SK-N-SH (cell line): ENCODE results near the gene LY6G6C. TPM values are rescaled to one million over a fixed set of nuclear protein-coding genes. Genes with fewer than 3 reads are reported as not detected.

Experiments used
- CTCF ChIA-PET: fragments of 300-600, 350-600 bp; formaldehyde crosslinking; extraction: SDS; loops from one replicate; lab custom pipeline; 2021; lab: Yijun Ruan, JAX
- POLR2A ChIA-PET: fragments of 350-600 bp; sonication (Branson Sonifier 250); formaldehyde crosslinking; extraction: SDS; loops from one replicate; lab custom pipeline; 2020; ENCODE audit warnings: antibody characterized with exemption, inconsistent platforms; lab: Yijun Ruan, JAX
- DNase-seq: peaks from one replicate; pipeline ENCODE4 v3.0.0; 2012
- H2AFZ ChIP-seq: fragments of 200-600 bp; sonication (generic); 2 replicates; pipeline ENCODE4 v1.8.1; 2016; ENCODE audit warnings: antibody characterized with exemption, mild to moderate bottlenecking, low read depth
- H3F3A ChIP-seq: fragments of 200-600 bp; sonication (generic); replicated peaks from 2 replicates; pipeline ENCODE3; 2016; ENCODE audit warnings: antibody characterized with exemption, mild to moderate bottlenecking; ENCODE audit not compliant: insufficient read depth
- H3K27ac ChIP-seq, 2 experiments: fragments of 200-500 bp in 1 of 2; fragments of 200-600 bp in 1 of 2; sonication (Bioruptor generic) in 1 of 2; sonication (generic), shearing (Covaris generic) in 1 of 2; 2 replicates each; pipeline versions ENCODE4 v1.5.1 to v1.6.1; 2014 to 2016; ENCODE audit warnings: low read depth in 2 of 2, inconsistent platforms in 1 of 2, low read length in 1 of 2, mild to moderate bottlenecking in 1 of 2, mixed read lengths in 1 of 2
- H3K27me3 ChIP-seq: fragments of 200-600 bp; sonication (generic), shearing (Covaris generic); 2 replicates; pipeline ENCODE4 v1.6.1; 2016; ENCODE audit warnings: mixed run types; ENCODE audit not compliant: insufficient read depth
- H3K36me3 ChIP-seq, 2 experiments: fragments of 200-500 bp in 1 of 2; fragments of 200-600 bp in 1 of 2; sonication (Bioruptor generic) in 1 of 2; sonication (generic) in 1 of 2; replicated peaks in 1 of 2; 2 replicates each; pipeline versions ENCODE3 to v1.5.1; 2014 to 2016; ENCODE audit warnings: low read length in 1 of 2, mild to moderate bottlenecking in 1 of 2; ENCODE audit not compliant: insufficient read depth in 2 of 2, control insufficient read depth in 1 of 2
- H3K4me1 ChIP-seq, 2 experiments: fragments of 200-500 bp in 1 of 2; fragments of 200-600 bp in 1 of 2; sonication (Bioruptor generic) in 1 of 2; sonication (generic), shearing (Covaris generic) in 1 of 2; 2 replicates each; pipeline versions ENCODE4 v1.5.1 to v1.6.1; 2014 to 2016; ENCODE audit warnings: low read depth in 1 of 2, low read length in 1 of 2, mixed run types in 1 of 2; ENCODE audit not compliant: insufficient read depth in 2 of 2, control insufficient read depth in 1 of 2
- H3K4me2 ChIP-seq: fragments of 200-600 bp; sonication (generic), shearing (Covaris generic); 2 replicates; pipeline ENCODE4 v1.6.1; 2017; ENCODE audit warnings: mixed run types
- H3K4me3 ChIP-seq, 2 experiments: fragments of 200-500 bp in 1 of 2; fragments of 200-600 bp in 1 of 2; sonication (Bioruptor generic) in 1 of 2; sonication (generic), shearing (Covaris generic) in 1 of 2; 2 replicates each; pipeline versions ENCODE4 v1.5.1 to v1.8.1; 2014 to 2016; ENCODE audit warnings: low read depth in 2 of 2, inconsistent platforms in 1 of 2, low read length in 1 of 2, mild to moderate bottlenecking in 1 of 2, mixed read lengths in 1 of 2, moderate library complexity in 1 of 2
- H3K79me2 ChIP-seq: fragments of 200-600 bp; sonication (generic); 2 replicates; pipeline ENCODE4 v1.8.1; 2017; ENCODE audit warnings: mild to moderate bottlenecking; ENCODE audit not compliant: insufficient read depth
- H3K9ac ChIP-seq: fragments of 200-600 bp; sonication (generic); 2 replicates; pipeline ENCODE4 v1.6.1; 2017; ENCODE audit warnings: mixed run types
- H3K9me2 ChIP-seq: fragments of 200-600 bp; sonication (generic); 2 replicates; pipeline ENCODE4 v1.6.1; 2017; ENCODE audit warnings: mixed run types
- H3K9me3 ChIP-seq: fragments of 200-600 bp; sonication (generic); 2 replicates; pipeline ENCODE4 v1.6.1; 2017; ENCODE audit warnings: mixed run types, mild to moderate bottlenecking, moderate library complexity
- H4K20me1 ChIP-seq: fragments of 200-600 bp; sonication (generic); 2 replicates; pipeline ENCODE4 v1.6.1; 2017; ENCODE audit warnings: mild to moderate bottlenecking, mixed run types; ENCODE audit not compliant: insufficient read depth
- ELF1 ChIP-seq: IDR thresholded peaks from 2 replicates; pipeline ENCODE4 v1.4.0; 2012
- EP300 ChIP-seq, 2 experiments: IDR thresholded peaks; 2 replicates each; pipeline versions ENCODE4 v1.4.0 to v1.6.1; 2012; ENCODE audit warnings: borderline replicate concordance in 1 of 2, low read depth in 1 of 2, low read length in 1 of 2
- FOSL2 ChIP-seq: IDR thresholded peaks from 2 replicates; pipeline ENCODE4 v1.4.0; 2012; ENCODE audit warnings: low read depth, mild to moderate bottlenecking, moderate library complexity, borderline replicate concordance
- GABPA ChIP-seq: IDR thresholded peaks from 2 replicates; pipeline ENCODE4 v1.4.0; 2012; ENCODE audit warnings: low read depth, mild to moderate bottlenecking
- GATA2 ChIP-seq: sonication (generic); formaldehyde crosslinking; IDR thresholded peaks from 2 replicates; pipeline ENCODE4 v1.5.0; 2020; ENCODE audit warnings: mild to moderate bottlenecking, missing genetic modification reagents
- IRF3 ChIP-seq: fragments of 150-350 bp; IDR thresholded peaks from 2 replicates; pipeline ENCODE4 v1.6.1; 2016; ENCODE audit warnings: mild to moderate bottlenecking, low read depth, low read length
- JUND ChIP-seq: IDR thresholded peaks from 2 replicates; pipeline ENCODE4 v1.4.0; 2012
- MAX ChIP-seq: IDR thresholded peaks from 2 replicates; pipeline ENCODE4 v1.4.0; 2012; ENCODE audit warnings: low read depth
- MEF2A ChIP-seq: IDR thresholded peaks from 2 replicates; pipeline ENCODE4 v1.4.0; 2012; ENCODE audit warnings: low read depth, borderline replicate concordance
- MXI1 ChIP-seq: IDR thresholded peaks from 2 replicates; pipeline ENCODE4 v1.6.1; 2012; ENCODE audit warnings: mild to moderate bottlenecking, low read depth, low read length, improper control_type of control experiment
- NFIC ChIP-seq: IDR thresholded peaks from 2 replicates; pipeline ENCODE4 v1.4.0; 2012; ENCODE audit warnings: borderline replicate concordance
- PBX3 ChIP-seq: IDR thresholded peaks from 2 replicates; pipeline ENCODE4; 2012
- POLR2AphosphoS5 ChIP-seq: IDR thresholded peaks from 2 replicates; pipeline ENCODE4 v1.6.1; 2012; ENCODE audit warnings: low read depth, low read length
- RAD21 ChIP-seq: IDR thresholded peaks from 2 replicates; pipeline ENCODE4 v1.6.1; 2012; ENCODE audit warnings: mild to moderate bottlenecking, low read length
- RCOR1 ChIP-seq: fragments of 150-350 bp; IDR thresholded peaks from 2 replicates; pipeline ENCODE4 v1.6.1; 2017; ENCODE audit warnings: antibody characterized with exemption, low read length
- RXRA ChIP-seq: IDR thresholded peaks from 2 replicates; pipeline ENCODE4 v1.4.0; 2012; ENCODE audit warnings: low read depth, mild to moderate bottlenecking, borderline replicate concordance
- SIN3A ChIP-seq: IDR thresholded peaks from 2 replicates; pipeline ENCODE4 v1.6.1; 2012; ENCODE audit warnings: low read depth, mild to moderate bottlenecking, low read length, moderate library complexity, borderline replicate concordance
- TAF1 ChIP-seq: IDR thresholded peaks from 2 replicates; pipeline ENCODE4 v1.6.1; 2012; ENCODE audit warnings: low read depth, mild to moderate bottlenecking, low read length, moderate library complexity, borderline replicate concordance
- TCF12 ChIP-seq: IDR thresholded peaks from 2 replicates; pipeline ENCODE4 v1.4.0; 2012
- YY1 ChIP-seq: IDR thresholded peaks from 2 replicates; pipeline ENCODE4 v1.4.0; 2012; ENCODE audit warnings: low read depth, mild to moderate bottlenecking
- WGBS: methylation state at CpG from one replicate; pipeline ENCODE4 v1.1.6; 2017; ENCODE audit warnings: low lambda C conversion rate; 5-methylcytosine and 5-hydroxymethylcytosine counted together
- polyA plus RNA-seq, 3 experiments: library from polyadenylated mRNA; depleted of rRNA; stranded (reverse); fragments of >200 nt; gene quantifications; 2 replicates each; pipeline ENCODE4 v1.2.3, GENCODE V29; 2012

The LY6G6C gene
- polyA plus RNA-seq, 1 of the 3 experiments (the other 2 are of a cell fraction), result not detected

- CTCF ChIA-PET, result interaction anchor here (0.8 to 5.5 kb wide), 6 partner anchors 12 to 95 kb away, joined by 3 to 23 read pairs (median 4); partner anchors contain the start of gene VARS1
- POLR2A ChIA-PET, result interaction anchor here (1.2 to 2.1 kb wide), 5 partner anchors 33 to 99 kb away, joined by 3 to 6 read pairs (median 4); partner anchors contain the start of genes ABHD16A, HSPA1A and HSPA1L
These were observed 14.6 kb upstream of the LY6G6C start, which contains the start of gene CLIC1 for GRCh38 chr6:31736021-31736767. TSS of gene CLIC1 (minus strand) at chr6:31736530. CDS start at chr6:31736300, 230 bp downstream.

GRCh38 chr6:31734821-31735406, 13.4 kb upstream of the LY6G6C start:
- H3K27ac ChIP-seq, result peak overlapping the region; percentile 88 to 90
- H3K36me3 ChIP-seq, result peaks cover 26 to 39% of the 10 kb centered on the region in 2 experiments
- H3K4me1 ChIP-seq, result peaks cover 29 to 38% of the 10 kb centered on the region in 2 experiments; a peak in 3 of 4 replicates
- ChIA-PET POLR2A (interaction anchor here (1.3 to 1.5 kb wide), 3 partner anchors 32 to 100 kb away, joined by 4 to 6 read pairs (median 4); partner anchors contain the start of genes ABHD16A, HSPA1A and HSPA1L), CTCF (interaction anchor here (1.0 to 5.5 kb wide), 5 partner anchors 31 to 96 kb away, joined by 3 to 23 read pairs (median 5); partner anchors contain the start of gene VARS1)
- H3K79me2 ChIP-seq, result peaks cover 62% of the 10 kb centered on the region
- DNase-seq, result no peak
- H3K9me3 ChIP-seq, result no peaks in the 10 kb centered on the region
- peaks cover 60% of the 10 kb centered on the region for H3F3A ChIP-seq
- WGBS, result 2% methylated on average over 18 of the region's 18 CpGs
- peaks cover 21% of the 10 kb centered on the region for H4K20me1 ChIP-seq
- H3K27me3 ChIP-seq, result no peaks in the 10 kb centered on the region
- H3K4me3 ChIP-seq, result peak overlapping the region; percentile 85 to 86
- peak overlapping the region; percentile 97 for H3K9ac ChIP-seq
- no peaks in the 10 kb centered on the region for H3K9me2 ChIP-seq
- H3K4me2 ChIP-seq, result peak overlapping the region; percentile 99
- no peak overlapping the region for H2AFZ ChIP-seq
- TF ChIP-seq JUND (peak; percentile 79; the same call in 1 of the 2 replicates), NFIC (no peak), EP300 (IDR thresholded peaks at IDR 0.05; ENCODE audit: borderline replicate concordance in 1 of 2, low read depth in 1 of 2, low read length in 1 of 2) (no peak), RCOR1 (no peak), MAX (peak; percentile 82; the same call in 1 of the 2 replicates), POLR2AphosphoS5 (peak; percentile 31; the same call in 1 of the 2 replicates), MEF2A (no peak), YY1 (0 out of 2 replicates have a peak, but pooled peaks have one; percentile 69), IRF3 (no peak), FOSL2 (peak; percentile 86), PBX3 (peak; percentile 68)

More at GRCh38 chr6:31736021-31736767, 14.6 kb upstream of the LY6G6C start, which contains the start of gene CLIC1:
- Histone ChIP-seq H3K79me2 (peaks cover 74% of the 10 kb centered on the region), H3K27me3 (no peaks in the 10 kb centered on the region), H3K9me3 (no peaks in the 10 kb centered on the region), H3K9ac (peak within 1 kb of the TSS; percentile 97), H3K4me3 (peak within 1 kb of the TSS; percentile 85 to 86), H3K36me3 (peaks cover 21 to 33% of the 10 kb centered on the region in 2 experiments), H3F3A (peaks cover 52% of the 10 kb centered on the region), H4K20me1 (peaks cover 21% of the 10 kb centered on the region), H2AFZ (0 out of 2 replicates have a peak within 1 kb of the TSS, but pooled peaks have one; percentile 15), H3K4me1 (peaks cover 22 to 31% of the 10 kb centered on the region in 2 experiments; a peak in 3 of 4 replicates), H3K4me2 (peak within 1 kb of the TSS; percentile 99), H3K9me2 (no peaks in the 10 kb centered on the region), H3K27ac (peak within 1 kb of the TSS; percentile 88 to 90)
- 1% methylated on average over 15 of the region's 24 CpGs for WGBS
- DNase-seq, result peak; percentile 87
- TF ChIP-seq ELF1, result peak; percentile 83; the same call in 1 of the 2 replicates
- TF ChIP-seq SIN3A, result peak; percentile 52; the same call in 1 of the 2 replicates
- 0 out of 2 replicates have a peak, but pooled peaks have one; percentile 51 for TF ChIP-seq YY1
- TF ChIP-seq GABPA, result peak; percentile 46; the same call in 1 of the 2 replicates
- peak; percentile 85 for TF ChIP-seq FOSL2
- TF ChIP-seq NFIC, result no peak
- peak; percentile 62 for TF ChIP-seq MAX
- peak; percentile 73 for TF ChIP-seq JUND
- TF ChIP-seq TCF12, result no peak
- TF ChIP-seq POLR2AphosphoS5, result peak; percentile 95
- no peak for TF ChIP-seq RXRA
- TF ChIP-seq TAF1, result peak; percentile 55
- TF ChIP-seq MXI1, result peak; percentile 71
- TF ChIP-seq GATA2 (CRISPR knock-in tag), result no peak
- TF ChIP-seq RAD21, result no peak
- peak; percentile 19; the same call in 1 of the 2 replicates for TF ChIP-seq PBX3
